OCI-LY3 (cell line): ENCODE data around the gene ITPR3.

Source experiments
- H2AFZ ChIP-seq: fragments of 200-600, 300-600 bp; shearing (Covaris generic); 2 replicates; pipeline ENCODE4 v1.6.0; 2014; ENCODE audit warnings: antibody characterized with exemption, low read depth, low read length
- H3K27ac ChIP-seq: fragments of 200-600, 300-600 bp; sonication (generic); 2 replicates; pipeline ENCODE4 v1.5.1; 2014; ENCODE audit warnings: mild to moderate bottlenecking, low read length, moderate library complexity, mixed read lengths
- H3K27me3 ChIP-seq: fragments of 200-600, 300-600 bp; sonication (generic); 2 replicates; pipeline ENCODE4 v1.6.1; 2014; ENCODE audit warnings: low read depth, low read length, mixed read lengths
- H3K36me3 ChIP-seq: fragments of 200-600, 300-600 bp; sonication (generic); replicated peaks from 2 replicates; pipeline ENCODE3; 2014; ENCODE audit warnings: low read depth, low read length, mixed read lengths
- H3K4me1 ChIP-seq: fragments of 300-600, 200-600 bp; sonication (generic); 2 replicates; pipeline ENCODE4 v1.6.1; 2014; ENCODE audit warnings: low read length, mixed read lengths
- H3K4me2 ChIP-seq: fragments of 200-600, 300-600 bp; sonication (generic); 2 replicates; pipeline ENCODE4 v1.6.1; 2014; ENCODE audit warnings: low read length, mixed read lengths
- H3K4me3 ChIP-seq: fragments of 300-600, 200-600 bp; sonication (generic); 2 replicates; pipeline ENCODE4 v1.5.1; 2014; ENCODE audit warnings: antibody characterized with exemption, mild to moderate bottlenecking, low read length, moderate library complexity
- H3K79me2 ChIP-seq: fragments of 300-600, 200-600 bp; shearing (Covaris generic); 2 replicates; pipeline ENCODE4 v1.6.1; 2014; ENCODE audit warnings: mild to moderate bottlenecking, low read length, mixed read lengths
- H3K9ac ChIP-seq: fragments of 300-600, 200-600 bp; shearing (Covaris generic); 2 replicates; pipeline ENCODE4 v1.6.0; 2014; ENCODE audit warnings: mild to moderate bottlenecking, low read length, moderate library complexity
- H3K9me3 ChIP-seq: fragments of 200-600, 300-600 bp; shearing (Covaris generic); 2 replicates; pipeline ENCODE4 v1.6.1; 2014; ENCODE audit warnings: low read length, mixed read lengths; ENCODE audit not compliant: insufficient read depth
- H4K20me1 ChIP-seq: fragments of 200-600, 300-600 bp; sonication (generic); 2 replicates; pipeline ENCODE4 v1.6.1; 2016; ENCODE audit warnings: low read length, mixed read lengths; ENCODE audit not compliant: insufficient read depth
- EZH2phosphoT487 ChIP-seq: fragments of 200-600 bp; shearing (Covaris generic); IDR thresholded peaks from 2 replicates; pipeline ENCODE4 v1.6.1; 2018; ENCODE audit warnings: antibody characterized with exemption, mixed run types, low read depth
- TF ChIP-seq, protein P1 (sequence below): fragments of 200-600, 300-600 bp; sonication (generic); IDR thresholded peaks from 2 replicates; pipeline ENCODE4 v1.5.1; 2014; ENCODE audit warnings: antibody characterized with exemption, low read length, low read depth

ITPR3 gene

GRCh38 chr6:33663028-33663427 lies 41.9 kb downstream of the ITPR3 start:
- Histone ChIP-seq H3K36me3 (no peaks in the 10 kb centered on the region), H3K9ac (no peak overlapping the region), H3K9me3 (no peaks in the 10 kb centered on the region), H3K27me3 (no peaks in the 10 kb centered on the region), H3K4me2 (no peak overlapping the region), H4K20me1 (no peaks in the 10 kb centered on the region), H3K27ac (no peak overlapping the region), H2AFZ (no peak overlapping the region), H3K4me1 (no peaks in the 10 kb centered on the region), H3K79me2 (no peaks in the 10 kb centered on the region), H3K4me3 (no peak overlapping the region)
- TF ChIP-seq EZH2phosphoT487: no peak
- TF ChIP-seq, protein P1, sequence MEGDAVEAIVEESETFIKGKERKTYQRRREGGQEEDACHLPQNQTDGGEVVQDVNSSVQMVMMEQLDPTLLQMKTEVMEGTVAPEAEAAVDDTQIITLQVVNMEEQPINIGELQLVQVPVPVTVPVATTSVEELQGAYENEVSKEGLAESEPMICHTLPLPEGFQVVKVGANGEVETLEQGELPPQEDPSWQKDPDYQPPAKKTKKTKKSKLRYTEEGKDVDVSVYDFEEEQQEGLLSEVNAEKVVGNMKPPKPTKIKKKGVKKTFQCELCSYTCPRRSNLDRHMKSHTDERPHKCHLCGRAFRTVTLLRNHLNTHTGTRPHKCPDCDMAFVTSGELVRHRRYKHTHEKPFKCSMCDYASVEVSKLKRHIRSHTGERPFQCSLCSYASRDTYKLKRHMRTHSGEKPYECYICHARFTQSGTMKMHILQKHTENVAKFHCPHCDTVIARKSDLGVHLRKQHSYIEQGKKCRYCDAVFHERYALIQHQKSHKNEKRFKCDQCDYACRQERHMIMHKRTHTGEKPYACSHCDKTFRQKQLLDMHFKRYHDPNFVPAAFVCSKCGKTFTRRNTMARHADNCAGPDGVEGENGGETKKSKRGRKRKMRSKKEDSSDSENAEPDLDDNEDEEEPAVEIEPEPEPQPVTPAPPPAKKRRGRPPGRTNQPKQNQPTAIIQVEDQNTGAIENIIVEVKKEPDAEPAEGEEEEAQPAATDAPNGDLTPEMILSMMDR: no peak

GRCh38 chr6:33663727-33664449 lies 42.8 kb downstream of the ITPR3 start:
- H3K36me3 ChIP-seq: no peaks in the 10 kb centered on the region
- H3K9ac ChIP-seq: no peak overlapping the region
- TF ChIP-seq, protein P1: no peak
- TF ChIP-seq EZH2phosphoT487: no peak
- no peak overlapping the region for H3K4me2 ChIP-seq
- H2AFZ ChIP-seq: no peak overlapping the region
- H4K20me1 ChIP-seq: no peaks in the 10 kb centered on the region
- no peaks in the 10 kb centered on the region for H3K79me2 ChIP-seq
- H3K4me1 ChIP-seq: no peaks in the 10 kb centered on the region
- H3K9me3 ChIP-seq: no peaks in the 10 kb centered on the region
- H3K4me3 ChIP-seq: no peak overlapping the region
- no peaks in the 10 kb centered on the region for H3K27me3 ChIP-seq
- H3K27ac ChIP-seq: no peak overlapping the region

- H3K4me1 ChIP-seq: no peaks in the 10 kb centered on the region
- H3K36me3 ChIP-seq: no peaks in the 10 kb centered on the region
- no peak overlapping the region for H3K9ac ChIP-seq
- H3K27me3 ChIP-seq: no peaks in the 10 kb centered on the region
- H3K9me3 ChIP-seq: no peaks in the 10 kb centered on the region
- no peak overlapping the region for H3K4me3 ChIP-seq
- no peaks in the 10 kb centered on the region for H3K79me2 ChIP-seq
- TF ChIP-seq EZH2phosphoT487: no peak
- TF ChIP-seq, protein P1: no peak
- H3K27ac ChIP-seq: no peak overlapping the region
- no peak overlapping the region for H3K4me2 ChIP-seq
- H4K20me1 ChIP-seq: no peaks in the 10 kb centered on the region
- H2AFZ ChIP-seq: no peak overlapping the region
Observed at GRCh38 chr6:33664506-33665057, 43.5 kb downstream of the ITPR3 start.

- Histone ChIP-seq H3K27ac (no peak overlapping the region), H3K36me3 (peaks cover 5% of the 10 kb centered on the region), H2AFZ (no peak overlapping the region), H3K79me2 (no peaks in the 10 kb centered on the region), H3K27me3 (no peaks in the 10 kb centered on the region), H4K20me1 (no peaks in the 10 kb centered on the region), H3K9me3 (no peaks in the 10 kb centered on the region), H3K4me2 (no peak overlapping the region), H3K4me1 (no peaks in the 10 kb centered on the region), H3K9ac (no peak overlapping the region), H3K4me3 (no peak overlapping the region)
- TF ChIP-seq, protein P1: no peak
- no peak for TF ChIP-seq EZH2phosphoT487
Observed at GRCh38 chr6:33665957-33666356, 44.8 kb downstream of the ITPR3 start.
